Stimulated activated CD8-positive, alpha-beta memory T cell treated with anti-CD3 and anti-CD28 coated beads, Interleukin-15, amount 100 ng/mL, for 24 hours (primary cell): ENCODE results near the gene BCL7A.

Experiments
- DNase-seq: peaks from one replicate; pipeline ENCODE4 v3.0.0-alpha.2; 2020; ENCODE audit warnings: low read depth

Gene BCL7A

DNA sequence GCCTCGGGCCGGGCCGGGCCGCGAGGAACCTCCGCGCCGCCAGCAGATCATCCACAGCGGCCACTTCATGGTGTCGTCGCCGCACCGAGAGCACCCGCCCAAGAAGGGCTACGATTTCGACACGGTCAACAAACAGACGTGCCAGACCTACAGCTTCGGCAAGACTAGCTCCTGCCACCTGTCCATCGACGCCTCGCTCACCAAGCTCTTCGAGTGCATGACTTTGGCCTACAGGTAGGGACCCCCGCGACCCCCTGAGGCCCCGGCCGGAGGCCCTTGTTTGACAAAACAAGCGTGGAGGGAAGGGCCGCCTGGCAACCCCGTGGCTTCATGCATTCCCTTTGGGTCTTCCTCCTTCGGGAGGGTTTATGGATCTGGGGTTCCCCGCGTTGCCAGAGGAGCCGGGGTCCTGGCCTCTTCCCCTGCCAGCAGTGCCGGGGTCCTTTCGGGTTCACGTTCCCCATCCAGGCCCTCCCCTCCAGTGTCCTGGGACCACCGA is 57.4 kb downstream of the BCL7A start:
- DNase-seq: no peak

DNA sequence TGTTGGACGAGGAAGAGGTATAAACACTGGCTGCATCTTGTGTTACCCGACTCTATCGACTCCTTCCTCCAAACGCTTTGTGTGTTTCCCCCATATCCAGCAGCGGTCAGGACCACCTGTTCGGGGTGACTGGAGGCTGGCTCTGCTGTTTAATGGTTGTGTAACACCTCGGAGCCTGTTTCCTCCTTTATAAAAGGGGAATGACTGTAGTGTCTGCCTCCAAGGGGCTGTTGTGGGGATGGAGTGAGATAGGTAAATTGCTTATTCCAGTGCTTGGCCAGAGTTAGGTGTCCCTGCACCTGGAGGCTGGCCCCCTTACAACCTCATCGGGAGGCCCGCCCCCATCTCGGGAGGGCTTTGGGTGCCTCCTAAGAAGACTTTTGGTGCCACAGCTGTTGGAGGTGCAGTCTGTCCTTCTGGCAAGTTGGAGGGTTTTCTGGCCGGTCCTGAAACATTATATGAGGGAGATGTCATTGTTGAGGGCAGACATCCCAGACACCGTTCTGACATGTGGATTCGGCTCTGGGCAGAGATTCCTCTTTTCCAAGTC is 57.9 kb downstream of the BCL7A start:
- DNase-seq: no peak

DNA sequence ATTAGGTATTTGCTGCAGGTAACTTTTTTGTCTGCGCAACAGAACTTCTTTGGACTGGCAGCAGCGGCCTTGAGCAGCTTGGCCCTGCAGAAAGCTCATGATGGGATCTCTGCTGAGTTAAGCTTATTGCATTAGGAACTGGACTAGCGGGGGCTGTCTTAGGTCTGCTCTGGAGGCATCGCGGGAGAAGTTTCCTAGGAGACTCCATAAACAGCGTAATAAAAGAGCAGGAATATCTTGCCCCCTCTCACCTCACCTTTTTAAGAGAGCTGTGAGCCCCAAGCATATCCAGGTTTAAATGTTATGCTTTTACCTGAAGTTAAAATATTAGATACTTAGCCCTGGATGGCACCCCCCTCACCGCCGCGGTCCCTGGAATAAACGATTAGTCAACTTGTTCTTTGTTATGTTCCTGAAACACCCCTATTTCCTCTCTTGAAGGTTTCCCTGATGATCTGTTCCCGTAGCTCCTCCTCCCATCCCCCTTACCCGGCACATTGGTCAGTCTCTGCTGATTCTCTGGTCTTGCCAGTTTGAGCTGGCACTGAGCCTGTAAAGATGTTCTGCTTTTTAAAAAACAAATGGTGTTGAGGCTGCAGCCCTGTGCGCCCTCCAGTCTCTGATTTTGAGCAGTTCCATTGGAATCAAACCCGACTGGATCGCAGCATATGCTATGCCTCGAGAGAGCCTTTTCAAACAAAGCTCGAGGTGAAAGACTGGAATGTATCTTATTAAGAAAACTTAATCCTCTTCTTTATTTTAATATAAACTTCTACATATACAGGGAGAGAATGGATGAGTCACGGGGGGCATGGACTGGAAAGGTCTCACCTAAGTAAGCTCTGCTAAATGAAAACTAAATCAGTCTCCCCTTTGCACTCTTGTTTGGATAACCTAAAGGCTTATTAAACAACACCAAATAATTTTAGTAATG is 58.7 kb downstream of the BCL7A start:
- DNase-seq: no peak

DNA sequence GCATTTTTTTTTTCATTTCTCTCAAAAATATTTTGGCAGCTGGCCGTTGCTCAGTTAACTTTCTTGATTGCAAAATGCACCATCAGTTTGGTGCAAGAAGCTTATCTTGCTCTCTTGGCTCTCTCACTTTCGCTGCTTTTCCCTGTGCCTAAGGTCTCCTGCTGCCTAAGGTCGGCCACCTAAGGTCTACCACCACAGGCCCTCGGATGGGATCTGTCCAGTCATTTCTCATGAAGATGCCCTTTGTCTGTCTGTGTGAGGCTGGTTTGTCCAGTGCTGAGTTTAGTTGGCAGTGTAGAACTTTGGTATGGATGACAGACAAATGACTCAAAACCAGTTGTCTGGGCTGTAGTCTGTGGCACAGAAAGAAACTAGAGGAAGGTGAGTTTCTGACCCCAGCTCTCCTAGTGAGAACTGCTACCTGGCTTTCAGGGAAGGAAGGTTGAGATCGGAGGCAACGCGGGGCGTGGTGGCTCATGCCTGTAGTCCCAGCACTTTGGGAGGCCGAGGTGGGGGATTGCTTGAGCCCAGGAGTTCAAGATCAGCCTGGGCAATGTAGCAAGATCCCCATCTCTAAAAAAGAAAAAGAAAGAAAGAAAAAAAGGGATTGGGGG is 59.5 kb downstream of the BCL7A start:
- no peak for DNase-seq

DNA sequence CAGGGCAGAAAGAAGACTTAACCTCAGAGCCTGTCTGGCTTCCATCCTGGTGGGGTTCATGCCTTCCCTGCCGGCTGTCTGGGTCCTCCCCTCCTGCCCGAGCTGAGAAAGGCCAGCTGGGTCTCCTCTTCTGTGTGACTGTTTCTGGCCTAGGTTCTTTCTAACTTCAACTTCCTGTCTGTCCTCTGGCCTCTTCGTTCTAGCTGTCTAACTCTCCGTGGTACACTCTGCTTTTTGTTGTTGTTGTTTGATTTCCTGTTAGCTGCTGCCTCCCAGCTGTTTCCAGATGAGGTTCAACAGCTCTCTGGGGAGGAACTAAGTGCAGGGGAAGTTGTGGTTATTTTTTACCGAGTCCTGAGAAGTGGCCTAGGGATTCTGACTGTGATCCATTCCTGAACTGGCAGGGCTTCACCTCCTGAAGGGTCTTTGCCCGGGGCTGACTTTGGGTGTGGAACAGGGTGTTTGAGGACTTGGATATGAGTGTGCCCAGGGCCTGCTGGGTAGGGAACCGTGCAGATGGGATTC is 60.1 kb downstream of the BCL7A start:
- no peak for DNase-seq

DNA sequence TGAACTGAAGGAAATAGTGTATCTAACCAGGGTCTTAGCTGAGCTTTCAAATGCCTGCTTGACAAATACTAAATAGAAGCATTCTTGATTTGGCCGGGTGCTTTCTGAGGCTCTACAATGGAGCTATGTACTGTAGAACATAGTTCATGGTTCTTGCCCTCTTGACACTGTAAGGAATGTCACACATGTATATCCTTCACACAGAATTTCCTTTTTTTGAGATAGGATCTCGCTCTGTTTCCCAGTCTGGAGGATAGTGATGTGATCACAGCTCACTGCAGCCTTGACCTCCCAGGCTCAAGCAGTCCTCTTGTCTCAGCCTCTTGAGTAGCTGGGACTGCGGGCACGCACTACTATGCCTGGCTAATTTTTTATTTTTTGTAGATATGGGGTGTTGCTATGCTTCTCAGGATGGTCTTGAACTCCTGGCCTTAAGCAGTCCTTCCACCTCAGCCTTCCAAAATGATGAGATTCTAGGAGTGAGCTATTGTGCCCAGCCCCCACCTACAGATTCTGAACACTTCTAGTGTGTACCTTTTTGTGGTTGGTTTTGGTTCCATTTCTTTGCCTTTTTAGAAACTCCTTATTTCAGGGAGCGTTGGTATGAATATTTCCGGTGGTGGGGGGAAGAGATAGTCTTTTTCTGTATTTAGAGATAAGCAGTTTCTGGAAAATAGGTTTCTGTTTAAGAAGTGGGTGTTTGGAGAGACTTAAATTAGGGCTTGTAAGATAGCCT is 61.1 kb downstream of the BCL7A start:
- DNase-seq: no peak

DNA sequence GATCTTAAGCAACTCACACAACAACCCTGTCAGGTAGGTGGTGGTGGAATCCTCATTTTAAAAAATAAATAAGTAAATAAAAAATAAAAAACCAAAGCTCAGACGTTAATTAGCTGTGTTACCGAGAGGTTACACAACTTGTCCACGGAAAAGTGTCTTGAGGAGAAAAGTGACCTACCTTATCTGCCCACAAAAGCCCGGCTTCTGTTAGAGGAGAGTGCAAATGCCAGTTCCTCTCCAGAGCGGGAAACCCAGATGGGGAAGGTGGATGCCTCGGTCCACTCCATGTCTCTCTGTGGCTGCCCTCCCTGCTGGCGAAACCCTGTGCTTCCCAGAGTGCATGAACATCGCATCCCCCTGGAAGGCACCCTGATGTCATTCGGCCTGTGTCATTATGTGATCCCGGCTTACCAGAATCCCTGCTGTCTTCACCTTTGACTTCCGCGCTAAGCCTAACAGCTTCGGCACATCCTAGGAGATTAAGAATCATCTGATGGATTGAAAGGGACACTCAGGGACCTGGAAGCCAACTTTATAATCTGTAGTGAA is 63.2 kb downstream of the BCL7A start:
- DNase-seq: no peak

DNA sequence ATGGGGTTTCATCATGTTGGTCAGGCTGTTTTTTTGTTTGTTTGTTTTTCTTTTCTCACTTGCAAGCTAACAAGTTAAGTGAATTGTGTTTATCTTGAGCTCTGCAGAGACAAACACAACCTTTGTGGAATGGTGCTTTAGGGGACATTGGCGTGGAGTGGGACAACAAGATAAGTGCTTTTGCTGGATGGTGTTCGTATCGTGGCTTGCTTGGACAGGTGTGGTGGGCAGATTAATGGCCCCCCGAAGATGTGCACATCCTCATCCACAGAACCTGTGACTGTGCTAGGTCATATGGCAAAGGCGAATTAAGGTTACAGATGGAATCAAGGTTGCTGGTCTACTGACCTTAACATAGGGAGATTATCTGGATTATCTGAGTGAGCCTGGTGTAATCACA is 63.9 kb downstream of the BCL7A start:
- no peak for DNase-seq

DNA sequence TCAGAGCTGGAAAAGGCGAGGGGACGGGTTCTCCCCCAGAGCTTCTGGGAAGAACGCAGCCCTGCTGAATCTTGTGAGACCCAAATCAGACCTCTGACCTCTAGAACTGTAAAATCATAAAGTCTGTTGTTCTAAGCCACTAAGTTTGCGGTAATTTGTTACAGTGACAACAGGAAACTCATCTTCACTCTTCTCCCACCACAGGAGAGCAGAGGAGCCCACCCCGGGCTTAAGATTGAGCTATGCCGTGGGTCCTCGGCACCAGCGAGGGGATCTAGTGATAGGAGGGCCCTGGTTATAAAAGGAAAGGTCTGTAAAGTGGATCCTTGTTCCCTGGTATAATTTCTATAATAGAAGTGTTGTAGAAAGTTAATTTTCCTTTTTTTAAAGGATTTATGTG is 64.4 kb downstream of the BCL7A start:
- DNase-seq: no peak

DNA sequence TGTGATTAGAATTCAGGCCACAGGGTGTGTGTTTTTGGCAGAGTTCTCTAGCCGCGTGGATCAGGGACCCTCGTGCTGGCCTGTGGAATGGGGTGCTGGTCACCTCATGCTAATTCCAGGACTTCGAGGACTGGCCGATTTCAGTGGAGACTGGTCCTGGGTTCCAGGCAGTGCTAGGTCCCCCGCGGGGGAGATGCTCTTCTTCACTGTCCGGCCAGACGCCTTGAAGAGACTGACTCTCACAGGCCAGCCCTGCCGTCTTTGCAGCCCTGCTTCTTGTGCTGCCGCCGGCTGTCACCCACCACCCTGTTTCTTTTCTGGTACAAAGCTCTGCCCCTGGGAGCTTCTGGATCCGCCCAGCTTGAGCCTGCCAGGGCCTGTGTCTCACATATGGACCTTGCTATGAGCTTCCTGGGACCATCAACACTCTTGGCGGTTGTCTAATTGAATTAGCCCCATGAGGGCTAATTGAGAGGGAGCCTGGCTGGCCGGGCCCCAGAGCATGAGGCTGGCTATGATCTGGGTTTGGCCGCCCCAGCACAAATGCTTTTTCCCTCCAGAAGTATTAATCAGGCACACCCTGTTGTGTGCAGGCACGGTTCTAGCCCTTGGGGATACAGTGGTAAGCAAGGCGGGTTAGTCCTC is 65.1 kb downstream of the BCL7A start:
- DNase-seq: no peak

DNA sequence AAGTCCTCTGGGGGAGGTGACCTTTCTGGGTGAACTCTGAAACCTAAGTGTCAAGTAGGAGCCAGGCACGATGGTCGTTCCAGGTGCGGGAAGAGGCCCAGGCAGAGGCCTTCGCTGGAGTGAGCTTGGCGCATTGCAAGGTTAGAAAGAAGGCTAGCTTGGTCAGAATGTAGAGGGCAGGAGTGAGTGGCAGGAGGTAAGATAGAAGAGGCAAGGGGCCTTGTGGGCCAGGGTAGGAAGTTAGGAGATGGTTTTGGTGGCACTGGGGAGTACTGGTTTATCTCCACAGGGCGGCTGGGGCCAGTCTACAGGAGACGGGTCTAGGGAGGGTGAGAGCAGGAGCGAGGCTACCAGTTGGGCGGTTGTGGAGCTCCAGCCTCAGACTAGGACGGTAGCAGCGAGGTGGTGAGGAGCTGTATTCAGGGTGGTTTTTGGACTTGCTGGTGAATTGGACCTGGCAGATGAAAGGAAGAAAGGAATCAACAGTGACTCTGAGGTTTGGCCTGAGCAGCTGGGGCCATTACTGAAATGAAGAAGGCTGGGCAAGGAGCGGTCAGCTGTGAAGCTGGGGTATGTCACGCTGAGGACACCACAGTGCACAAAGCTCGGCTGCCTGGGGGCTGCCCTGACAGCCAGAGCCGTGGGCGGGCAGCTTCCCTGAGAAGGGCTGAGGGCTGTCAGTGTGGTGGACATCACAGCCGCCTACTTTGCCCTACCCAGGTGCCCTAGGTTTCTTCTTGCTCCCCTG is 65.9 kb downstream of the BCL7A start:
- no peak for DNase-seq

DNA sequence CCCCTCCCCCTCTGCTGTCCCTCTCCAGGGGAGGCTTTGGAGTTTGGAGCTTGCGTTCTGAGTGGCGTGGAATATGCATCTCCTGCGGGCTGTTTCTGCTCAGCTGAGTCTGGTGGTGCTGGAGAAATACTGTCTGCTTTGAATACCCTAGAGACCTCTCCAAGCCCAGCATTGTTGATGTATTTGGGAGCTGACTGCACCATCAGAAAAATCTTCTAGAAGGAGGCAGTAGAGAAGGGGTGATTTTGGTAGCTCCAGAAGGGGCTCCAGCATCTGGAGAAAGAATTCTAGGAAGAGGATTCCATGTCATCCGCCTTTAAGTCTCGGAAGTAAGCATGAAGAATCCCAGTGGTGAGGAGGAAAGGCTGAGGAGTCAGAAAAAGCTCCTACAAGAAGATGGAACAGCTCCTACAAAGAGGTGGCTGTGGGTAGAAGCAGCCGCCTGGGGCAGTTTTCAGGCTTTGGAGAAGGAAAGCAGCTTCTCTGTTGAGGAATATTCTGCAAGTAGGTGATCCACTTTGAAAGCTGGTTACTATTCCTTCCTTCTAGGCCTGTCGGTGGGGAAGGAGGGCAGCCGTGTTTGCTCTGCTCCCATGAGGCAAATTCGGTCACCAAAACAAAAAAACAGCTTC is 66.6 kb downstream of the BCL7A start:
- no peak for DNase-seq

DNA sequence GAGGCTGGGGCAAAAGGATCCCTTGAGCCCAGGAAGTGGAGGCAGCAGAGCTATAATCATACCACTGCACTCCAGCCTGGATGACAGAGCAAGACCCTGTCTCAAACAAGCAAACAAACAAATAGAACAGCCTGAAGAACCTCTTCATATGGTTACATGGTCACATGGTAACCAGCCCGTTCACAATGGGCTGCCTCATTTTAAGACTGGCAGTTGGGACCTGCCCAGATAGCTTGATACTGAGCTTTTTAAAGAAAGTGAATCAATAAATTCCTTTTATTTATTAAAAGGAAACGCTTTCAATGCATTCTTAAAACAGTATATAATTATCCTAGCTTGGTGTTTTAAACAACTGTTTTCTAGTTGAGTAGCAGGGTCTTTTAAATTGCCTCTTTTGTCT is 67.4 kb downstream of the BCL7A start:
- DNase-seq: no peak

DNA sequence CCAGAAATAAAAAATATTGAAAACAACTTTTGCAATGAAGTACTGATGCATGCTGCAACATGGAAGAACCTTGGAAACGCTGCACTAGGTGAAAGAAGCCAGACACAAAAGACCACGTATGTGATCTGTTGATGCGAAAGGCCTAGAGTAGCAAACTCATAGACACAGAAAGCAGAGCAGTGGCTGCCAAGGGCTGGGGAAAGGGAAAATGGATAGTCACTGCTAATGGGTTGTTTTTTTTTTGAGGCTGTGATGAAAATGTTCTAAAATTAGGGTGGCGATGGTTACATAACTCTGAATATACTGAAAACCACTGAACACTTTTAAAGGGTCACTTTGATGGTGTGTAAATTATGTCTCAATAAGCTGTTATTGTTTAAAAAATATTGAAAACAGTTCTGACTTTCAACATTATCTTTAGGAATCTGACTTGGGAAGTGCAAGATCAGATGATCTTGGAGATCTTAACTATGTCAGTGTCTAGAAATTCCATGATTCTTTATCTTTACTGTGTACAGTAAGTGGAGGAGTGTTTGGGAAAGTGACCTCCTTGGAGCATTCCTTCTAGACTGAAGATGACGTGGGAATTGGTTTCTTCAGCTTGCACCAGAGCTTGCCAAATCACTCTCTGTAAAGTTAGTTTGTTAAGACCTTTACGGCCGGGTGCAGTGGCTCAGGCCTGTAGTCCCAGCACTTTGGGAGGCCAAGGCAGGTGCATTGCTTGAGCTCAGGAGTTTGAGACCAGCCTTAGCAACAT is 69.3 kb downstream of the BCL7A start:
- DNase-seq: no peak

DNA sequence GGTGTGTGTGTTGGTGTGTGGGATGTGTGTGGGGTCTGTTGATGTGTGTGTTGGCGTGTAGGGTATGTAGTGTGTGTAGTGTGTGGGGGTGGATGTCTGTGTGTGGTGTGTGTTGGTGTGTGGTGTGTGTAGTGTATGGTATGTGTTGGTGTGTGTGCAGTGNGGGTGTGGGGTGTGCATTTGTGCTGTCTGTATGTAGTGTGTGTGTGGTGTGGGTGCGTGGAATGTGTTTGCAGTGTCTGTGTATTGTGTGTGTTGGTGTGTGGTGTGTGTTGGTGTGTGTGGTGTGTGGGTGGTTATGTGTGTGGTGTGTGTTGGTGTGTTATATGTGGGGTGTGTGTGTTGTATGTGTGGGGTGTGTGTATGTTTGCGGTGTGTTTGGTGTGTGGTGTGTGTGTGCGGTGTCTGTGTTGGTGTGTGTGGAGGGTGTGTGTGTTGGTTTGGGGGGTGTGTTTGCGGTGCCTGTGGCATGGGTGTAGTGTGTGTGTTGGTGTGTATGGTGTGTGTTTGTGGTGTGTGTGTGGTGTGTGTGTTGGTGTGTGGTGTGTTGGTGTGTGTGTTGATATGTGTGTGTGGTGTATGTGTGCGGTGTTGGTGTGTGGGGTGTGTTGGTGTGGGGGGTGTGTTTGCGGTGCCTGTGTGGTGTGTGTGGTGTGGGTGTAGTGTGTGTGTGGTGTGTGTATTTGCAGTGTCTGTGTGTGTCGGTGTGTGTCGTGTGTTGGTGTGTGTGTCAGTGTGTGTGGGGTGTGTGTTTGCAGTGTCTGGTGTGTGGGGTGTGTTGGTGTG is 71.6 kb downstream of the BCL7A start:
- DNase-seq: no peak

DNA sequence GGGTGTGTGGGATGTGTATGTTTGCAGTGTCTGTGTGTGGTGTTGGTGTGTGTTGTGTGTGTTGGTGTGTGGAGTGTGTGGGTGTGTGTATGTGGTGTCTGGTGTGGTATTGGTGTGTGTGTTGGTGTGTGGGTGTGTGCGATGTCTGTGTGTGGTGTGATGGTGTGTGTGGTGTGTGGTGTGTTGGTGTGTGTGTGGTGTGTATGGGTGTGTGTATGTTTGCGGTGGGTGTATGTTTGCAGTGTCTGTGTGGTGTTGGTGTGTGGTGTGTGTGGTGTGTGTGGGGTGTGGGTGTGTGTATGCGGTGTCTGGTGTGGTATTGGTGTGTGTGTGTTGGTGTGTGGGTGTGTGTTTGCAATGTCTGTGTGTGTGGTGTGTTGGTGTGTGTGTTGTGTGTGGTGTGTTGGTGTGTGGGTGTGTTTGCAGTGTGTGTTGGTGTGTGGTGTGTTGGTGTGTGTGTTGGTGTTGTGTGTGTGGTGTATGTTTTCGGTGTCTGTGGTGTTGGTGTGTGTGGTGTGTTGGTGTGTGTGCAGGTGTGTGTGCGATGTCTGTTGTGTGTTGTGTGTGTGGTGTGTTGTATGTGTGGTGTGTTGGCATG is 72.6 kb downstream of the BCL7A start:
- no peak for DNase-seq

DNA sequence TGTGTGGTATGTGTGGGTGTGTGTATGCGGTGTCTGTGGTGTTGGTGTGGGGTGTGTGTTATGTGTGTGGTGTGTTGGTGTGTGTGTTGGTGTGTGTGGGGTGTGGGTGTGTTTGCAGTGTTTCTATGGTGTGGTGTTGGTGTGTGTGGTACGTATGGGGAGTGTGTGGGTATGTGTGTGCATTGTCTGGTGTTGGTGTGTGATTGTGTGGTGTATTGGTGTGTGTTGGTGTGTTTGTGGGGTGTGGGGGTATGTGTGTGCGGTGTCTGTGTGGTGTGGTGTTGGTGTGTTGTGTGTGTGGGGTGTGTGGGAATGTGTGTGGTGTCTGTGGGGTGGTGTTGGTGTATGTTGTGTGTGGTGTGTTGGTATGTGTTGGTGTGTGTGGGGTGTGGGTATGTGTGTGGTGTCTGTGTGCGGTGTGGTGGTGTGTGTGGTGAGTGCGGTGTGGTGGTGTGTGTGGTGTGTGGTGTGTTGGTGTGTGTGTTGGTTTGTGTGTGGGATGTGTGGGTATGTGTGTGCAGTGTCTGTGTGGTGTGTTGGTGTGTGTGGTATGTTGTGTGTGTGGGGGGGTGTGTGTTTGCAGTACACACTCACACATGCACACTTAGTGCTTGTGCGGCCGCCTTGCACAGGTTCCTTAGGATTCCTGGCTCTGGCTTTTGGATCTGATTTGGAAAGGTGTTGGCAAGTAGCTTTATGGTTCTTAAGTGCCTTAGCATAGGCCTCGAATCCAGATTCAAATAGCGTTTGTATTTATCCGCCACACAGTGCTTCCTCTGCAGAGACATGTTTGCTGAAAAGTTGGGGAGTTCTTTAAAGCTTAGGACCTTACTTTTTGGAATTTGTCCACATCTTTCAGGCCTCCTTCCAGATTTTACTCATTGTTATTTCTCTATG is 73.3 kb downstream of the BCL7A start:
- DNase-seq: no peak
